GM19452 (cell line): ENCODE data around the gene ODAD4.

Source experiments
- ATAC-seq: cut with Tn5 transposase; IDR thresholded peaks from one replicate; pipeline ENCODE4 v1.9.1; 2021; ENCODE audit not compliant: unreplicated experiment

ODAD4 gene

GRCh38 chr17:41930009-41930832 is at the start of gene ODAD4:
ODAD4 (plus strand) TSS chr17:41930617; CDS start chr17:41930724, 107 bp downstream.
- peak; percentile 90 for ATAC-seq

GRCh38 chr17:41882756-41883155 is 47.7 kb upstream of the ODAD4 start:
- no peak for ATAC-seq

- no peak for ATAC-seq
These were observed 44.7 kb upstream of the ODAD4 start for GRCh38 chr17:41885733-41886132.

GRCh38 chr17:41888332-41888965 is 42.0 kb upstream of the ODAD4 start:
- ATAC-seq = no peak

GRCh38 chr17:41891135-41892020 is 39.0 kb upstream of the ODAD4 start:
- ATAC-seq = no peak

- ATAC-seq = no peak
These were observed 38.4 kb upstream of the ODAD4 start for GRCh38 chr17:41892021-41892376.

GRCh38 chr17:41893384-41893783 is 37.0 kb upstream of the ODAD4 start:
- no peak for ATAC-seq

GRCh38 chr17:41894791-41895331 is 35.6 kb upstream of the ODAD4 start:
- ATAC-seq = no peak

- no peak for ATAC-seq
These were observed 34.8 kb upstream of the ODAD4 start for GRCh38 chr17:41895617-41896016.

- ATAC-seq = no peak
These were observed 33.7 kb upstream of the ODAD4 start for GRCh38 chr17:41896726-41897125.

- ATAC-seq = no peak
These were observed 28.8 kb upstream of the ODAD4 start for GRCh38 chr17:41901646-41902045.

GRCh38 chr17:41904242-41904841 is 26.1 kb upstream of the ODAD4 start:
- no peak for ATAC-seq

GRCh38 chr17:41905172-41905571 is 25.2 kb upstream of the ODAD4 start:
- no peak for ATAC-seq

- no peak for ATAC-seq
These were observed 23.8 kb upstream of the ODAD4 start for GRCh38 chr17:41906465-41907184.

GRCh38 chr17:41907185-41907556 is 23.2 kb upstream of the ODAD4 start:
- ATAC-seq = no peak

- no peak for ATAC-seq
These were observed 22.5 kb upstream of the ODAD4 start for GRCh38 chr17:41907633-41908539.

- ATAC-seq = no peak
These were observed 21.3 kb upstream of the ODAD4 start for GRCh38 chr17:41909088-41909487.

GRCh38 chr17:41910701-41911391 is 19.6 kb upstream of the ODAD4 start:
- ATAC-seq = no peak

- no peak for ATAC-seq
These were observed 17.5 kb upstream of the ODAD4 start for GRCh38 chr17:41912925-41913324.
